GM12873 (cell line): ENCODE data around the gene SORCS2.

Experiments
- CTCF ChIP-seq: IDR thresholded peaks from 2 replicates; pipeline ENCODE4 v1.5.1; 2012; ENCODE audit warnings: low read depth, mild to moderate bottlenecking, moderate library complexity, low read length, control low read depth; ENCODE audit not compliant: insufficient read depth; ENCODE audit errors: missing control alignments

Gene SORCS2

GRCh38 chr4:7227008-7227407 is 34.7 kb downstream of the SORCS2 start:
- no peak for TF ChIP-seq CTCF

- no peak for TF ChIP-seq CTCF
These were observed 36.4 kb downstream of the SORCS2 start for GRCh38 chr4:7228734-7229133.

GRCh38 chr4:7232061-7232650 is 39.8 kb downstream of the SORCS2 start:
- TF ChIP-seq CTCF, result no peak

GRCh38 chr4:7233006-7233580 is 40.8 kb downstream of the SORCS2 start:
- TF ChIP-seq CTCF, result no peak

- no peak for TF ChIP-seq CTCF
These were observed 41.3 kb downstream of the SORCS2 start for GRCh38 chr4:7233601-7234000.

GRCh38 chr4:7234355-7235029 is 42.2 kb downstream of the SORCS2 start:
- no peak for TF ChIP-seq CTCF

GRCh38 chr4:7235030-7235380 is 42.7 kb downstream of the SORCS2 start:
- TF ChIP-seq CTCF, result no peak
